Calu3 (cell line): ENCODE data around the gene ANXA5. TPM values are rescaled to one million over a fixed set of nuclear protein-coding genes. Genes with fewer than 3 reads are reported as not detected.

ENCODE experiments used
- BruUV-seq: library from RNA; stranded (reverse); fragments of 400-500 nt; replicated peaks from 2 replicates; lab custom pipeline; 2021; lab: Mats Ljungman, UMichigan
- CTCF ChIA-PET: fragments of 300-600 bp; sonication (Branson Sonifier 250); formaldehyde crosslinking; loops from one replicate; lab custom pipeline; 2022; ENCODE audit warnings: antibody characterized with exemption; lab: Charles Lee
- DNase-seq: peaks from one replicate; pipeline ENCODE4 v3.0.0; 2022
- H3K27ac Mint-ChIP-seq: one replicate; pipeline ENCODE4 v1.8.0; 2022; ENCODE audit warnings: mixed read lengths; ENCODE audit not compliant: unreplicated experiment
- H3K27me3 Mint-ChIP-seq: one replicate; pipeline ENCODE4 v1.8.0; 2022; ENCODE audit warnings: mixed read lengths; ENCODE audit not compliant: unreplicated experiment
- H3K36me3 Mint-ChIP-seq: one replicate; pipeline ENCODE4 v1.8.0; 2022; ENCODE audit warnings: mild to moderate bottlenecking, moderate library complexity, mixed read lengths; ENCODE audit not compliant: insufficient read depth, unreplicated experiment
- H3K4me1 Mint-ChIP-seq: one replicate; pipeline ENCODE4 v1.8.0; 2022; ENCODE audit warnings: mild to moderate bottlenecking, low read depth, mixed read lengths; ENCODE audit not compliant: unreplicated experiment
- H3K4me3 Mint-ChIP-seq: one replicate; pipeline ENCODE4 v1.8.0; 2022; ENCODE audit warnings: mild to moderate bottlenecking, low read depth, moderate library complexity, mixed read lengths; ENCODE audit not compliant: unreplicated experiment
- H3K9me3 Mint-ChIP-seq: one replicate; pipeline ENCODE4 v1.8.0; 2022; ENCODE audit warnings: low read depth, mixed read lengths; ENCODE audit not compliant: unreplicated experiment
- intact Hi-C: fragments of 100-400 bp; cut with micrococcal nuclease; formaldehyde crosslinking; loops from one replicate; pipeline ENCODE4 v1.10.0; 2022; ENCODE audit not compliant: unreplicated experiment
- total RNA-seq: library from RNA; stranded (reverse); gene quantifications from 2 replicates; pipeline ENCODE4 v1.2.3, GENCODE V29; 2022
- TF ChIP-seq, protein P1 (sequence below): fragments of 200-600 bp; IDR thresholded peaks from one replicate; pipeline ENCODE4 v1.8.0; 2022; ENCODE audit warnings: antibody characterized with exemption; ENCODE audit not compliant: unreplicated experiment

ANXA5 gene
- total RNA-seq, 1 experiment from 2014 or later, result 273 TPM

- Mint-ChIP-seq H3K4me3 (peak overlapping the region; percentile 54), H3K27me3 (no peaks in the 10 kb centered on the region), H3K27ac (no peak overlapping the region), H3K4me1 (peaks cover 39% of the 10 kb centered on the region), H3K36me3 (peaks cover 5% of the 10 kb centered on the region), H3K9me3 (no peaks in the 10 kb centered on the region)
- intact Hi-C loops, result no loop called here
- CTCF ChIA-PET, result interaction anchor here (0.6 kb wide), 1 partner anchor 252 kb away, joined by 3 read pairs; no protein-coding TSS in a partner anchor
- BruUV-seq, result no TSS peak
- DNase-seq, result peak; percentile 75
- TF ChIP-seq, protein P1, sequence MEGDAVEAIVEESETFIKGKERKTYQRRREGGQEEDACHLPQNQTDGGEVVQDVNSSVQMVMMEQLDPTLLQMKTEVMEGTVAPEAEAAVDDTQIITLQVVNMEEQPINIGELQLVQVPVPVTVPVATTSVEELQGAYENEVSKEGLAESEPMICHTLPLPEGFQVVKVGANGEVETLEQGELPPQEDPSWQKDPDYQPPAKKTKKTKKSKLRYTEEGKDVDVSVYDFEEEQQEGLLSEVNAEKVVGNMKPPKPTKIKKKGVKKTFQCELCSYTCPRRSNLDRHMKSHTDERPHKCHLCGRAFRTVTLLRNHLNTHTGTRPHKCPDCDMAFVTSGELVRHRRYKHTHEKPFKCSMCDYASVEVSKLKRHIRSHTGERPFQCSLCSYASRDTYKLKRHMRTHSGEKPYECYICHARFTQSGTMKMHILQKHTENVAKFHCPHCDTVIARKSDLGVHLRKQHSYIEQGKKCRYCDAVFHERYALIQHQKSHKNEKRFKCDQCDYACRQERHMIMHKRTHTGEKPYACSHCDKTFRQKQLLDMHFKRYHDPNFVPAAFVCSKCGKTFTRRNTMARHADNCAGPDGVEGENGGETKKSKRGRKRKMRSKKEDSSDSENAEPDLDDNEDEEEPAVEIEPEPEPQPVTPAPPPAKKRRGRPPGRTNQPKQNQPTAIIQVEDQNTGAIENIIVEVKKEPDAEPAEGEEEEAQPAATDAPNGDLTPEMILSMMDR, result no peak
Observed at GRCh38 chr4:121711263-121712000, 14.7 kb upstream of the ANXA5 start.

DNA sequence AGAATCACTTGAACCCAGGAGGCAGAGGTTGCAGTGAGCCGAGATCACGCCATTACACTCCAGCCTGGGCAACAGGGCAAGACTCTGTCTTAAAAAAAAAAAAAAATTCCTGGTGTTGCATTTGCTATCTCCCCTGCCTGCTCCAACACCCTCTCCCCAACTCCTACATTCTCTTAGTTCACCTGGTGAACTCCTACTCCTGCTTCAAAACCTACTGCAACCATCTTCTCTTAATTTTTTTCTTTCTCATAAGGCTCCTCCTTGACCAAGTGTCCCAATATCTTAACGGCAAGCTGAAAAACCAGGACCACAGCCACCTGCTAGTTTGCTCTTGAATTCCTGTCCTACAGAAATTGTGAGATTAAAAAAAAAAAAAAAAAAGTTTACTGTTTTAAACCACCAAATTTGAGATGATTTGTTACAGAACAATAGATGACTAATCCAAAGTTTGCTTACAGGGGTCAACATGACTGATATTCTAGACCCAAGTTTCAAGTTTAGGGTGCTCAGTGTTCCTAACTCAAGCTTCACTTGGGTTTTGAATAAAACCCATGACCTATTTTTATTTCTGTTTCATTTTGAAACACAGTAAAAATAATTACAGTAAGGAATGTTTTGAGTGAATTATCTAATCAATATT lies 13.1 kb upstream of the ANXA5 start:
- peaks cover 40% of the 10 kb centered on the region for H3K4me1 Mint-ChIP-seq
- TF ChIP-seq, protein P1, result no peak
- BruUV-seq, result no TSS peak
- no peaks in the 10 kb centered on the region for H3K9me3 Mint-ChIP-seq
- peaks cover 5% of the 10 kb centered on the region for H3K36me3 Mint-ChIP-seq
- H3K27me3 Mint-ChIP-seq, result no peaks in the 10 kb centered on the region
- CTCF ChIA-PET, result no interaction called here
- intact Hi-C loops, result no loop called here
- H3K4me3 Mint-ChIP-seq, result no peak overlapping the region
- peak overlapping the region; percentile 12 for H3K27ac Mint-ChIP-seq
- DNase-seq, result no peak

DNA sequence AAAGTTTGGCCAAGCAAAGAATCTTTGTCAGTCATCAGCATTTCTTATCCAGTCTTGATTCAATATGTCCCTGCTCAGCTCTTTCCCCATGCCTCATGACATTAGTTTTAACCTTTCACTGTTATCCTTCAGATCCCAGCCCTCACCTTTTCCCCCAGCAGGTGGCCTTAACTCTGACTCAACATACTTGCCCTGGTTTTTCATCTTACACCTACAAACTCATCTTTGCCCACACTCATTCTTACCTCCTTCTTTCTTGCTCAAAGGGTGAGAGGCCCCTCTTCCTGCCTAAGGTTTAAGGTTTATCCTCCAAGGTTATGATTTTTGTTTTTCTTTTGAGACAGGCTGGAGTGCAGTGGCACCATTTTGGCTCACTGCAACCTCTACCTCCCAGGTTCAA lies 10.6 kb upstream of the ANXA5 start:
- CTCF ChIA-PET, result interaction anchor here (0.6 kb wide), 1 partner anchor 41 kb away, joined by 4 read pairs; no protein-coding TSS in a partner anchor
- Mint-ChIP-seq H3K9me3 (no peaks in the 10 kb centered on the region), H3K36me3 (peaks cover 8% of the 10 kb centered on the region), H3K4me1 (peaks cover 40% of the 10 kb centered on the region), H3K4me3 (no peak overlapping the region), H3K27ac (no peak overlapping the region), H3K27me3 (no peaks in the 10 kb centered on the region)
- TF ChIP-seq, protein P1, result no peak
- intact Hi-C loops, result no loop called here
- no TSS peak for BruUV-seq
- DNase-seq, result no peak

GRCh38 chr4:121706595-121707021 lies 9.8 kb upstream of the ANXA5 start:
- intact Hi-C loops, result no loop called here
- no peaks in the 10 kb centered on the region for H3K27me3 Mint-ChIP-seq
- no TSS peak for BruUV-seq
- peaks cover 7% of the 10 kb centered on the region for H3K36me3 Mint-ChIP-seq
- no peaks in the 10 kb centered on the region for H3K9me3 Mint-ChIP-seq
- no peak for DNase-seq
- H3K4me3 Mint-ChIP-seq, result no peak overlapping the region
- CTCF ChIA-PET, result no interaction called here
- TF ChIP-seq, protein P1, result no peak
- peaks cover 32% of the 10 kb centered on the region for H3K4me1 Mint-ChIP-seq
- no peak overlapping the region for H3K27ac Mint-ChIP-seq
